ENCODE results near the gene OXSR1. TPM values are rescaled to one million over a fixed set of nuclear protein-coding genes. Genes with fewer than 3 reads are reported as not detected.
"Not testable (repeated sequence)": the region's sequence is repeated elsewhere in the genome, so short reads cannot be mapped to it uniquely, and the experiment has no call there.

OXSR1 gene
- total and polyA plus RNA-seq, 2 experiments from 2014 or later = 16.0 to 41.1 TPM

DNA sequence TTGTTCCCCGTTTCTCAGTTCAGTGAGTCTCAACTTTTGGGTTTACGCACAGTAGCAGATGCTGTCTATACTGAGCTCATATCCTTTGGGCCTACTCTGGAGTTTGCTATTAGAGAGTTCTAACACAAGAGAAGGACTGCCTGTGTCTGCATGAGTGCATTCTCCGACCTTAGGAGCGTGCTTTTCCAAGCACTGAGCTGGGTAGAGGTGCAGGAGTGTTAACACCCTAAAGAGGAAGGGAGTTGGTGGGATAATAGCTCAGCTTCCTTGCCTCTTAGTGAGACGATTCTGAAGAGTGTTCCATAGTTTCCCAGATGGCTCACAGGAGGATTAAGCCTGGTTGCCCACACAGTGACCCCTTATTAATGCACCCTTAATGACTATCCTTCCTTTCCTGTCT, 6.9 kb upstream of the OXSR1 start (continued):
- TF ChIP-seq, protein P1, sequence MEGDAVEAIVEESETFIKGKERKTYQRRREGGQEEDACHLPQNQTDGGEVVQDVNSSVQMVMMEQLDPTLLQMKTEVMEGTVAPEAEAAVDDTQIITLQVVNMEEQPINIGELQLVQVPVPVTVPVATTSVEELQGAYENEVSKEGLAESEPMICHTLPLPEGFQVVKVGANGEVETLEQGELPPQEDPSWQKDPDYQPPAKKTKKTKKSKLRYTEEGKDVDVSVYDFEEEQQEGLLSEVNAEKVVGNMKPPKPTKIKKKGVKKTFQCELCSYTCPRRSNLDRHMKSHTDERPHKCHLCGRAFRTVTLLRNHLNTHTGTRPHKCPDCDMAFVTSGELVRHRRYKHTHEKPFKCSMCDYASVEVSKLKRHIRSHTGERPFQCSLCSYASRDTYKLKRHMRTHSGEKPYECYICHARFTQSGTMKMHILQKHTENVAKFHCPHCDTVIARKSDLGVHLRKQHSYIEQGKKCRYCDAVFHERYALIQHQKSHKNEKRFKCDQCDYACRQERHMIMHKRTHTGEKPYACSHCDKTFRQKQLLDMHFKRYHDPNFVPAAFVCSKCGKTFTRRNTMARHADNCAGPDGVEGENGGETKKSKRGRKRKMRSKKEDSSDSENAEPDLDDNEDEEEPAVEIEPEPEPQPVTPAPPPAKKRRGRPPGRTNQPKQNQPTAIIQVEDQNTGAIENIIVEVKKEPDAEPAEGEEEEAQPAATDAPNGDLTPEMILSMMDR (conservative IDR thresholded peaks at IDR 0.05; ENCODE audit: low read depth in 2 of 2) = no peak

- not testable (repeated sequence) for H3K4me1 Mint-ChIP-seq; H3K79me2 ChIP-seq (replicated peaks; ENCODE audit: insufficient read depth); H3K4me3 ChIP-seq; H3K9me2 ChIP-seq (ENCODE audit: insufficient read depth); H2AFZ ChIP-seq; H3F3A ChIP-seq (replicated peaks; ENCODE audit: low read depth); H3K27ac ChIP-seq (ENCODE audit: low read depth); H4K20me1 ChIP-seq (replicated peaks; ENCODE audit: insufficient read depth); DNase-seq (ENCODE audit: low spot score); ATAC-seq; H3K4me3 Mint-ChIP-seq; H3K36me3 ChIP-seq (ENCODE audit: insufficient read depth); H3K27me3 ChIP-seq (ENCODE audit: insufficient read depth); H3K9me3 Mint-ChIP-seq; H3K27ac Mint-ChIP-seq; H3K27me3 Mint-ChIP-seq (ENCODE audit: insufficient read depth, low read depth, poor library complexity); H3K4me2 ChIP-seq; H3K4me1 ChIP-seq (ENCODE audit: insufficient read depth); H3K36me3 Mint-ChIP-seq (ENCODE audit: low read depth)
Observed at GRCh38 chr3:38160704-38161103, 4.6 kb upstream of the OXSR1 start.

GRCh38 chr3:38163117-38163840, 2.1 kb upstream of the OXSR1 start:
- no peak for ATAC-seq
- Histone ChIP-seq H3K27ac (ENCODE audit: low read depth) (no peak overlapping the region), H3K4me3 (no peak overlapping the region), H3K27me3 (ENCODE audit: insufficient read depth) (no peaks in the 10 kb centered on the region), H3F3A (replicated peaks; ENCODE audit: low read depth) (peaks cover 9% of the 10 kb centered on the region), H3K79me2 (replicated peaks; ENCODE audit: insufficient read depth) (peaks cover 27% of the 10 kb centered on the region), H3K9me2 (ENCODE audit: insufficient read depth) (no peaks in the 10 kb centered on the region), H3K4me1 (ENCODE audit: insufficient read depth) (peaks cover 11% of the 10 kb centered on the region), H3K36me3 (ENCODE audit: insufficient read depth) (no peaks in the 10 kb centered on the region), H3K4me2 (no peak overlapping the region), H2AFZ (no peak overlapping the region), H4K20me1 (replicated peaks; ENCODE audit: insufficient read depth) (peaks cover 17% of the 10 kb centered on the region)
- Mint-ChIP-seq H3K9me3 (0 out of 3 replicates have a peak, but pooled peaks cover 2% of the 10 kb centered on the region), H3K4me3 (peak overlapping the region; percentile 10; the same call in 1 of the 3 replicates), H3K36me3 (ENCODE audit: low read depth) (0 out of 3 replicates have a peak, but pooled peaks cover 4% of the 10 kb centered on the region), H3K4me1 (peaks cover 18% of the 10 kb centered on the region), H3K27ac (no peak overlapping the region), H3K27me3 (ENCODE audit: insufficient read depth, low read depth, poor library complexity) (peaks cover 14% of the 10 kb centered on the region)
- peak; percentile 51 for DNase-seq (ENCODE audit: low spot score)
- no peak for TF ChIP-seq POLR2AphosphoS5 (IDR thresholded peaks at IDR 0.05; ENCODE audit: low read depth)
- no peak for TF ChIP-seq ZNF462 (CRISPR knock-in tag; IDR thresholded peaks at IDR 0.05)
- no peak for TF ChIP-seq JUNB (IDR thresholded peaks at IDR 0.05; ENCODE audit: unreplicated experiment)
- TF ChIP-seq ETS1 (IDR thresholded peaks at IDR 0.05) = no peak
- no peak for TF ChIP-seq ZNF331 (CRISPR knock-in tag; IDR thresholded peaks at IDR 0.05; ENCODE audit: low read depth)
- no peak for TF ChIP-seq STAT1 (IDR thresholded peaks at IDR 0.05; ENCODE audit: unreplicated experiment)
- TF ChIP-seq CREB1 (CRISPR knock-in tag; IDR thresholded peaks at IDR 0.05; ENCODE audit: low read depth) = no peak
- no peak for TF ChIP-seq ZNF114 (CRISPR knock-in tag; IDR thresholded peaks at IDR 0.05)
